ENCODE data around the gene DHX8.
"Not testable (repeated sequence)": the region's sequence is repeated elsewhere in the genome, so short reads cannot be mapped to it uniquely, and the experiment has no call there.

The DHX8 gene

GRCh38 chr17:43483674-43484551 is at the start of gene DHX8:
TSS of gene DHX8 (plus strand) at chr17:43483975. CDS start at chr17:43484038, 63 bp downstream.
- peak; percentile 96 for DNase-seq (ENCODE audit: low read depth)

GRCh38 chr17:43434902-43435319 is 48.9 kb upstream of the DHX8 start:
- DNase-seq (ENCODE audit: low read depth), result no peak

- no peak for DNase-seq (ENCODE audit: low read depth)
Measured at GRCh38 chr17:43437756-43438155, 46.0 kb upstream of the DHX8 start.

DNA sequence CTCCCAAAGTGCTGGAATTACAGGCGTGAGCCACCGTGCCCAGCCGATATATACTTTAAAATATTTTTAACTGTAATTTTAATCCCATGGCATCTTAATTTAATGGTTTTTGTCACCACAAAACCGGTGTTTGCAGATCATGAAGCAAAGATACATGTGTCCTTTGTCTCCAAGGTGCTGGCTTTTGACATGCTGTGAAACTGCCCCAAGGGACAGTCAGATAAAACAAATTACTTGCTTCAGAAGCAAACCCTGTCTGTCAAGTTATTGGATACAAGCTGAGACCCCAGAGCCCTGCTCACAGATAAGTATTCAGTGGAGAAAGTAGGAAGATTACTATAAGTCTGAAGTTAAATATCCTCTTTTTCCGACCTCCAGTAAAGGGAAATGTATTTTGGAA is 45.1 kb upstream of the DHX8 start:
- no peak for DNase-seq (ENCODE audit: low read depth)

DNA sequence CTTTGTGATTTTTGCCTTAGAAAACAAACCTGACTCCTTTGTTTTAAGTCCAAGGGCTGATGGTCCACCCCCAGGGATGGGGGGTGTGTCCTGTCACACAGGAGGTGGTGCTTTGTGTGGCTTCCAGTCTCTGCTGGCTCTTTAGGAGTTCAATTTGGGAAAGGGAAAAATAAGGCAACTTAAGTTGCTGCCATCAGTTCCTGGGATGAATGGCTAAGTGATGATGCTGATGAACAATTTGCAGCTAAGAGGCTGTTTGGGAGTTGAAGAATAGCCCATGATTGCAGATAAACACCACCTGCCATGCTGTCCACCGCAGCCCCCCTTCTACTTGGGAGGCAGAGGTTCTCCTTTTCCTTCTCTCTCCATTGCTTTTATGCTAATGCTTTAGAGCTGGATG is 44.7 kb upstream of the DHX8 start:
- no peak for DNase-seq (ENCODE audit: low read depth)

DNA sequence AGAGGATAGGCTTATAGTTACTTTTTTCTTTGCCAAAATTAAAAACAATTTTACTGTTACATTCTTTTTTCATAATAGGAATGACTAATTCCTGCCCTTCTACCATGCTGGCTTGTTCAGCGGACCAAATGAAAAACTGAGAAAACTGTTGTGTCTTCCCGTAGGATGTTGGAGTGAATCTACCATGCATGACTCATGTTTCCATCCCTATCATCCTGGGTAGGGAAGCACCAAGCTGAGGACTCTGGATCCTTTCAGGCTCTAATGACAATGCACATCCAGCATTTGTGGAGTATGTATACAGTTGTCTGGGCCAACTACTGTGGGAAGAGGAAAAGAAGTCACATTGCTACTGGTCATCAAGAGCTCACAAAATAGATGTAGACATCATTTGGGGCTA is 41.1 kb upstream of the DHX8 start:
- DNase-seq (ENCODE audit: low read depth), result no peak

DNA sequence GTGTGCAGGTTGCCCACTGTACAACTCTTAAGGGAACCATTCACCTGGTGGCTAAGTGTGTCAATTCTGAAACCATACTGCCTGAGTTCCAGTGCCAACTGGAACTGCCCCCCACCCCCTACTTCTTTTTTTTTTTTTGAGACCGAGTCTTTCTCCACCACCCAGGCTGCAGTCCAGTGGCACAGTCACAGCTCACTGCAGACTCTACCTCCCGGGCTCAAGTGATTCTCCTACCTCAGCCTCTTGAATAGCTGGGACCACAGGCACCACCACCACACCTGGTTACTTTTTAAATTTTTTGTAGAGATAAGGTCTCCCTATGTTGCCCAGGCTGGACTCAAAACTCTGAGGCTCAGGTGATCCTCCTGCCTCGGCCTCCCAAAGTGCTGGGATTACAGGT is 40.4 kb upstream of the DHX8 start:
- DNase-seq (ENCODE audit: low read depth), result no peak

GRCh38 chr17:43444223-43445008 is 39.4 kb upstream of the DHX8 start:
- DNase-seq (ENCODE audit: low read depth), result no peak

- no peak for DNase-seq (ENCODE audit: low read depth)
Measured at GRCh38 chr17:43445009-43445589, 38.7 kb upstream of the DHX8 start.

DNA sequence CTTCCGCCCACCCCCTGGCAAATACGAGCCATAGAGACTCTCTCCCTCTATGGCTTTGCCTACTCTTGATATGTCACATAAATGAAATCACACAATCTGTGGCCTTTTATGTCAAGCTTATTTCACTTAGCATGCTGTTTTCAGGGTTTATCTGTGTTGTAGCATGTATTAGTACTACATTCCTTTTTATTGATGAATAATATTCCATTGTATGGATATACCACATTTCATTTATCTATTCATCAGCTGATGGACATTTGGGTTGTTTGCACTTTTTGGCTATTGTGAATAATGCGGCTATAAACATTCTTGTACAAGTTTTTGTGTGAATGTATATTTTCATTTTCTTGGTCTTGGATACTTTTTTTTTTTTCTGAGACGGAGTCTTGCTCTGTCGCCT is 37.0 kb upstream of the DHX8 start:
- DNase-seq (ENCODE audit: low read depth), result no peak

GRCh38 chr17:43448720-43449469 is 34.9 kb upstream of the DHX8 start:
- DNase-seq (ENCODE audit: low read depth), result no peak

GRCh38 chr17:43449470-43450248 is 34.1 kb upstream of the DHX8 start:
- DNase-seq (ENCODE audit: low read depth), result no peak

- not testable (repeated sequence) for DNase-seq (ENCODE audit: low read depth)
Measured at GRCh38 chr17:43450791-43451190, 33.0 kb upstream of the DHX8 start.

- DNase-seq (ENCODE audit: low read depth), result not testable (repeated sequence)
Measured at GRCh38 chr17:43451741-43452140, 32.0 kb upstream of the DHX8 start.

- DNase-seq (ENCODE audit: low read depth), result no peak
Measured at GRCh38 chr17:43453331-43453812, 30.4 kb upstream of the DHX8 start.

GRCh38 chr17:43454868-43455267 is 28.9 kb upstream of the DHX8 start:
- DNase-seq (ENCODE audit: low read depth), result no peak

DNA sequence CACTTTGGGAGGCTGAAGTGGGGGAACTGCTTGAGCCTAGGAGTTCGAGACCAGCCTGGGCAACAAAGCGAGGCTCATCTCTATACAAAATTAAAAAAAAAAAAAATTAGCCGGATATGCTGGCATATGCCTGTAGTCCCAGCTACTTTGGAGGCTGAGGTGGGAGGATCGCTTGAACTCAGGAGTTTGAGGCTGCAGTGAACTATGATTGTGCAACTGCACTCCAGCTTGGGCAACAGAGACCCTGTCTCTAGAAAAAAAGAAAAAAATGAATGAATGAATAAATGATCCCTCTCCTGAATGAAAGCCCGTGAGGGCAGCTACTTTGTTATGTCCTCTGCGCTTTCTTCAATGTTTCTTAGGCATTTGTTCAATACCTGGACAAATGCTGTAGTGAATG is 27.7 kb upstream of the DHX8 start:
- DNase-seq (ENCODE audit: low read depth), result no peak

- DNase-seq (ENCODE audit: low read depth), result no peak
Measured at GRCh38 chr17:43456661-43457361, 27.0 kb upstream of the DHX8 start.

GRCh38 chr17:43457362-43457692 is 26.4 kb upstream of the DHX8 start:
- DNase-seq (ENCODE audit: low read depth), result no peak

DNA sequence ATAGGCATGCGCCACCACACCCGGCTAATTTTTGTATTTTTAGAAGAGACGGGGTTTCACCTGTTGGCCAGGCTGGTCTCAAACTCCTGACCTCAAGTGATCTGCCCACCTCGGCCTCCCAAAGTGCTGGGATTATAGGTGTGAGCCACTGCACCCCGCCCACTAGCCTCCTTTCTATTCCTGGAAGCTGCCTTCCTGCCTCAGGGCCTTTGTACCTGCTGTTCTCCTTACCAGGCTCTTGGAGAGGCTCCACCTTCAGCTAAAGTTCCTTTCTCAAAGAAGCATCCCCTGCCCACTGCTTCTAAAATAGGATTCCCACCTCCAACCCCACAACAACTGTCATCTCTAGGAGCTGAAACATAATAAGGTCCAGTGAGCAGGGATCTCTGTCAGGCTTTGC is 23.9 kb upstream of the DHX8 start:
- DNase-seq (ENCODE audit: low read depth), result not testable (repeated sequence)

DNA sequence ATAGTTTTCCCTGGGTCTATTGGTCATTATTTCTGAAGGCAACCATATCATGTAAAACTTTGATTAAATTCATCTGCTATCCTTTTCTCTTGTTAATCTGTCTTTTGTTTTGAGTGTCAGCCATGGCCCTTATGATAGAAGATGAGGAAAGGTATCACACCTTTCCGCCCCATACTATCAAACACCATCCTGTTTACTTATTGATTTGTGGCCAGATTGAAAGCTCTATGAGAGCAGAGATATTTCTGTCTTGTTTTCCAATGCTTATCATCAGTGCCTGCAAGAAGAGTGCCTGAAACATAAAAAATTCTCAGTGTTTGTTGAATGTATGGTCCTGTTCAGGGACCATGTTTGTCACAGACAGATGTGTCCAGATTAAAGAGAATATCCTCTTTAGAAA is 22.6 kb upstream of the DHX8 start:
- DNase-seq (ENCODE audit: low read depth), result no peak

All from stimulated activated CD4-positive, alpha-beta T cell treated with anti-CD3 and anti-CD28 coated beads, Interleukin-2, amount 100 ng/mL, for 4 hours (primary cell).